Spleen (tissue), 11 donors: ENCODE measurements around the gene PPP2R2D. TPM values are rescaled to one million over a fixed set of nuclear protein-coding genes. Genes with fewer than 3 reads are reported as not detected.
A peak's percentile ranks its signal among the peaks of the same experiment; 100 is the strongest.
"Not testable (repeated sequence)": the region's sequence is repeated elsewhere in the genome, so short reads cannot be mapped to it uniquely, and the experiment has no call there.

Experiments used
- DNase-seq: peaks from one replicate; pipeline ENCODE4 v3.0.0-alpha.2; 2020
- H3K27ac ChIP-seq, 8 donors: fragments of 200-600 bp; sonication (generic) in 7 of 8; 1 replicate in 4 of 8; 2 replicates in 4 of 8; pipeline versions ENCODE4 v1.5.0 to v1.8.0; 2016 to 2021; ENCODE audit warnings: inconsistent platforms in 4 of 8, mild to moderate bottlenecking in 4 of 8, moderate library complexity in 1 of 8
- H3K27me3 ChIP-seq, 7 donors: fragments of 200-600 bp; sonication (generic) in 6 of 7; replicated peaks in 1 of 7; 1 replicate in 4 of 7; 2 replicates in 3 of 7; pipeline versions ENCODE4 v1.5.0 to v1.8.0; 2016 to 2021; ENCODE audit warnings: inconsistent platforms in 3 of 7, mild to moderate bottlenecking in 1 of 7
- H3K36me3 ChIP-seq, 6 donors: fragments of 200-600 bp; sonication (generic) in 5 of 6; 1 replicate in 4 of 6; 2 replicates in 2 of 6; pipeline versions ENCODE4 v1.5.0 to v1.8.0; 2016 to 2021; ENCODE audit warnings: inconsistent platforms in 2 of 6
- H3K4me1 ChIP-seq, 6 donors: fragments of 200-600 bp; sonication (generic) in 5 of 6; 1 replicate in 3 of 6; 2 replicates in 3 of 6; pipeline versions ENCODE4 v1.5.0 to v1.8.0; 2016 to 2021; ENCODE audit warnings: inconsistent platforms in 3 of 6
- H3K4me3 ChIP-seq, 8 donors: fragments of 200-600 bp; sonication (generic) in 7 of 8; 1 replicate in 4 of 8; 2 replicates in 4 of 8; pipeline versions ENCODE4 v1.5.0 to v1.8.0; 2016 to 2021; ENCODE audit warnings: inconsistent platforms in 4 of 8, mild to moderate bottlenecking in 4 of 8, moderate library complexity in 2 of 8
- H3K9me3 ChIP-seq, 8 donors: fragments of 200-600 bp; sonication (generic) in 7 of 8; 1 replicate in 4 of 8; 2 replicates in 4 of 8; pipeline versions ENCODE4 v1.5.0 to v1.8.0; 2016 to 2021; ENCODE audit warnings: inconsistent platforms in 4 of 8
- POLR2A ChIP-seq, 3 donors: fragments of 450-650 bp; IDR thresholded peaks; one replicate each; pipeline ENCODE4 v1.5.1; 2017; ENCODE audit warnings: antibody characterized with exemption in 3 of 3, mild to moderate bottlenecking in 1 of 3
- POLR2AphosphoS5 ChIP-seq, 3 donors: sonication (generic); formaldehyde crosslinking; IDR thresholded peaks; one replicate each; pipeline ENCODE4 v1.5.1; 2017; ENCODE audit warnings: antibody characterized with exemption in 3 of 3
- WGBS, 5 donors: extraction: QIAGEN DNeasy Blood & Tissue Kit in 3 of 5; methylation state at CpG; one replicate each; pipeline versions ENCODE4 v1.1.5 to v1.1.7; 2013 to 2018; 5-methylcytosine and 5-hydroxymethylcytosine counted together
- intact Hi-C: fragments of 100-400 bp; cut with DNase I; formaldehyde crosslinking; loops from one replicate; pipeline ENCODE4 v1.15.0; 2023; ENCODE audit warnings: low total_unique reads
- polyA plus RNA-seq, 3 donors: library from polyadenylated mRNA; stranded (reverse); fragments of 200-250 nt; gene quantifications; one replicate each; pipeline ENCODE4 v1.2.1, GENCODE V29; 2013
- total RNA-seq, 7 donors: library from RNA; depleted of rRNA in 3 of 7; stranded (reverse); fragments of >200 nt in 3 of 7; fragmentation: NEBNext Ultra II Directional in 4 of 7; extraction: Animal tissue kit (Norgen Biotek cat#: 25700) in 4 of 7; gene quantifications; one replicate each; pipeline versions ENCODE4 v1.1.0 to v1.2.1, GENCODE V29; 2016 to 2021
- TF ChIP-seq, protein P1 (sequence below), 11 experiments: fragments of 200-600 bp in 7 of 11; fragments of 450-650 bp in 4 of 11; sonication (generic) in 4 of 11; IDR thresholded peaks in 8 of 11; conservative IDR thresholded peaks in 3 of 11; 1 replicate in 7 of 11; 2 replicates in 4 of 11; pipeline versions ENCODE4 v1.4.0 to v1.8.0; 2016 to 2021; ENCODE audit warnings: antibody characterized with exemption in 11 of 11, inconsistent platforms in 4 of 11, mild to moderate bottlenecking in 1 of 11
- donor health status: healthy with polysubstance abuse.
- donor health status: DM: no; HTN: no; CAD: no; lungs with moderate emphysema.
- donor health status: DM: no; HTN: no; CAD: no.
- donor health status: Bipolar disorder and iron deficiency.
- donor health status: healthy.
- donor health status: DM: no; HTN: no; CAD: no.
- donor health status: DM: yes; HTN: yes; CAD: no.

PPP2R2D gene
- total and polyA plus RNA-seq, 10 donors: 15.6 to 41.2 (median 32.0) TPM

DNA sequence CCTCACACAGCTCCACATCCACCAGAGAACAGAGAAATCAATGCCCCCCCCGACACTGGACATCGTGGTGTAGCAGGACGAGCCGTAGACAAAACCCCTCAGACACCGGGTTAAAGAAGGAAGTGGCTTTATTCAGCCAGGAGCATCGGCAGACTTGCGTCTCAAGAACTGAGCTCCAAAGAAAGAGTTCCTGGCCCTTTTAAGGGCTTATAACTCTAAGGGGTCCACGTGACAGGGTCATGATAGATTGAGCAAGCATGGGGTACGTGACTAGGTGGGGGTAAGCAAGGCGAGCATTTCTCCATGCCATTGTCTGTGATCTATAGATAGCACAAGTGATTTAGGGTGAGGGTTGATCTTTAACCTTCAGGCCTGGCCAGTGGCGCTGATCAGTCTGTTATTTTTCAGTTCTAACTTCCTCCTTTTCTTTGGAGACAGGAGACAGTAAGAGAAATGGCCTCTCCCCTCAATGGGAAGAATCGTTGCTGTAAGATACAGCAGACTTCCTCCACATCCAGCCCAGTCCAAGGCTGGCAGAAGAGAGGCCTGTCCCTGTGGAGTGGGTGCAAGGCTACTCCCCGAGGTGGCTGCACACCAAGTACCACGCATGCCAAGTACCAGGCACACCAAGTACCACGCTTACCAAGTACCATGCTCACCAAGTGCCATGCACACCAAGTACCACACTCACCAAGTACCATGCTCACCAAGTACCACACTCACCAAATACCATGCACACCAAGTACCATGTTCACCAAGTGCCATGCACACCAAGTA, 19.5 kb upstream of the PPP2R2D start:
- WGBS, 5 donors: 71 to 79% (median 72%) methylated on average over 14 to 15 of the region's 15 CpGs
- no peak overlapping the region for H3K27ac ChIP-seq
- H3K4me3 ChIP-seq: no peak overlapping the region
- peaks cover 0 to 9% (median 6%) of the 10 kb centered on the region in 6 donors for H3K4me1 ChIP-seq
- DNase-seq: peak; percentile 23
- H3K36me3 ChIP-seq: no peaks in the 10 kb centered on the region
- H3K27me3 ChIP-seq: peaks cover 0 to 58% (median 3%) of the 10 kb centered on the region in 7 donors
- intact Hi-C loops: loop anchor here (10.0 kb wide), 1 partner anchor 254 kb away; no protein-coding TSS in a partner anchor
- H3K9me3 ChIP-seq: no peaks in the 10 kb centered on the region
- TF ChIP-seq, protein P1, sequence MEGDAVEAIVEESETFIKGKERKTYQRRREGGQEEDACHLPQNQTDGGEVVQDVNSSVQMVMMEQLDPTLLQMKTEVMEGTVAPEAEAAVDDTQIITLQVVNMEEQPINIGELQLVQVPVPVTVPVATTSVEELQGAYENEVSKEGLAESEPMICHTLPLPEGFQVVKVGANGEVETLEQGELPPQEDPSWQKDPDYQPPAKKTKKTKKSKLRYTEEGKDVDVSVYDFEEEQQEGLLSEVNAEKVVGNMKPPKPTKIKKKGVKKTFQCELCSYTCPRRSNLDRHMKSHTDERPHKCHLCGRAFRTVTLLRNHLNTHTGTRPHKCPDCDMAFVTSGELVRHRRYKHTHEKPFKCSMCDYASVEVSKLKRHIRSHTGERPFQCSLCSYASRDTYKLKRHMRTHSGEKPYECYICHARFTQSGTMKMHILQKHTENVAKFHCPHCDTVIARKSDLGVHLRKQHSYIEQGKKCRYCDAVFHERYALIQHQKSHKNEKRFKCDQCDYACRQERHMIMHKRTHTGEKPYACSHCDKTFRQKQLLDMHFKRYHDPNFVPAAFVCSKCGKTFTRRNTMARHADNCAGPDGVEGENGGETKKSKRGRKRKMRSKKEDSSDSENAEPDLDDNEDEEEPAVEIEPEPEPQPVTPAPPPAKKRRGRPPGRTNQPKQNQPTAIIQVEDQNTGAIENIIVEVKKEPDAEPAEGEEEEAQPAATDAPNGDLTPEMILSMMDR (IDR thresholded peaks at IDR 0.05 in 8 of 11, conservative IDR thresholded peaks at IDR 0.05 in 3 of 11): no peak
- TF ChIP-seq POLR2A (IDR thresholded peaks at IDR 0.05) (no peak), POLR2AphosphoS5 (IDR thresholded peaks at IDR 0.05) (no peak)

DNA sequence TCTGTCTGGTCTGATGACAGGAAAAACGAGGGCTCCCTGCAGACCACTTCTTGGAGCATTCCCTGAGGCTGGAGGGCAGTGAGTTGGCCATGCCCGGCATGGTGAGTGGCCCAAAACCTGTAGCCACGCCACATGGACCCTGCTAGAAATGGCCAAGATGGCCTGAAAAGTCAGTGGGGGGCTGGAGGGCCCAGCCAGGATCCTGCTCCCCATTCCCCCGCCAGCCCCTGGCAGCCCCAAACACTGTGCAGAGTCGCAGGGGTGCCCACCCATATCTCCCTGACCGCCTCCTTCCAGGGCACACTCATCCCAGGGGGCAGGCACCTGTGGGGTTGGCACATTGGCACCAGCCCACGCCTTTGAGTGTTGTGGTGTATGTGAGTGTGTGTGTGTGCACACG, 18.7 kb upstream of the PPP2R2D start:
- Histone ChIP-seq H3K27ac (no peak overlapping the region), H3K36me3 (no peaks in the 10 kb centered on the region), H3K9me3 (no peaks in the 10 kb centered on the region), H3K4me3 (no peak overlapping the region), H3K4me1 (peaks cover 0 to 9% (median 6%) of the 10 kb centered on the region in 6 donors), H3K27me3 (peaks cover 0 to 58% (median 0%) of the 10 kb centered on the region in 7 donors)
- WGBS, 5 donors: 88 to 95% (median 90%) methylated on average over 6 to 8 of the region's 8 CpGs
- DNase-seq: peak; percentile 51
- intact Hi-C loops: loop anchor here (10.0 kb wide), 1 partner anchor 253 kb away; no protein-coding TSS in a partner anchor
- TF ChIP-seq POLR2A (IDR thresholded peaks at IDR 0.05) (no peak), POLR2AphosphoS5 (IDR thresholded peaks at IDR 0.05) (no peak)
- TF ChIP-seq, protein P1 (IDR thresholded peaks at IDR 0.05 in 8 of 11, conservative IDR thresholded peaks at IDR 0.05 in 3 of 11): no peak

DNA sequence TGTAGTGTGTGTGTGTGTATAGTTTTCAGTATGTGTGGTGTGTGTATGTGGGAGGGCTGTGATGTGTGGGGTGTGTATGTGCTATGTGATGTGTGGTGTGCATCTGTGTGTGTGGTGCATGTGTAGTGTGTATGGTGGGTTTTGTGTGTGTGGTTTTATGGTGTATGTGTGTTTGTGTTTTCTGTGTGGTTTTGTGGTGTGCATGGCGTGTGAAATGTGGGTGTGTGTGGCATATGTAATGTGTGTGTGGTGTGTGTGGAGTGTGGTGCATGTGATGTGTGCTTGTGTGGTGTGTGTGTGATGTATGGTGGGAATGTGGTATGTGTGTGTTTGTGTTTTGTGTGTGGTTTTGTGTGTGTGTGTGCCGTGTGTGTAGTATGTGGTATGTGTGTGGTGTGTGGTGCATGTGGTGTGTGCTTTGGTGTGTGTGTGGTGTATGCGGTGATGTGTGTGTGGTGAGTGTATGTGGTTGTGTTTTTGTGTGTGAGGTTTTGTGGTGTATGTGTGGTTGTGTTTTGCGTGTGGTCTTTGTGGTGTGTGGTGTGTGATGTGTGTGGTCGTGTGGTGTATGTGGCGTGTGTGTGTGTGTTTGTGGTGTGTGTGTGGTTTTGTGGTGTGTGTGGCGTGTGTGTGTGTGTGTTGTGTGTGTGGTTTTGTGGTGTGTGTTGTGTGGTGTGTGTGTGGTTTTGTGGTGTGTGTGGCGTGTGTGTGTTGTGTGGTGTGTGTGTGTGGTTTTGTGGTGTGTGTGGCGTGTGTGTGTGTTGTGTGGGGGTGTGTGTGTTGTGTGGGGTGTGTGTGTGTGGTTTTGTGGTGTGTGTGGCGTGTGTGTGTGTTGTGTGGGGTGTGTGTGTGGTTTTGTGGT, 18.0 kb upstream of the PPP2R2D start:
- Histone ChIP-seq H3K36me3 (no peaks in the 10 kb centered on the region), H3K4me1 (peaks cover 0 to 9% (median 6%) of the 10 kb centered on the region in 6 donors), H3K27ac (no peak overlapping the region), H3K27me3 (peaks cover 0 to 58% (median 0%) of the 10 kb centered on the region in 7 donors), H3K4me3 (no peak overlapping the region), H3K9me3 (no peaks in the 10 kb centered on the region)
- TF ChIP-seq, protein P1 (IDR thresholded peaks at IDR 0.05 in 8 of 11, conservative IDR thresholded peaks at IDR 0.05 in 3 of 11): no peak
- no peak for TF ChIP-seq POLR2A (IDR thresholded peaks at IDR 0.05)
- no peak for TF ChIP-seq POLR2AphosphoS5 (IDR thresholded peaks at IDR 0.05)
- DNase-seq: peak; percentile 13
- 80 to 91% (median 83%) methylated on average over 10 of the region's 10 CpGs for WGBS, 5 donors
- intact Hi-C loops: loop anchor here (10.0 kb wide), 1 partner anchor 252 kb away; no protein-coding TSS in a partner anchor

DNA sequence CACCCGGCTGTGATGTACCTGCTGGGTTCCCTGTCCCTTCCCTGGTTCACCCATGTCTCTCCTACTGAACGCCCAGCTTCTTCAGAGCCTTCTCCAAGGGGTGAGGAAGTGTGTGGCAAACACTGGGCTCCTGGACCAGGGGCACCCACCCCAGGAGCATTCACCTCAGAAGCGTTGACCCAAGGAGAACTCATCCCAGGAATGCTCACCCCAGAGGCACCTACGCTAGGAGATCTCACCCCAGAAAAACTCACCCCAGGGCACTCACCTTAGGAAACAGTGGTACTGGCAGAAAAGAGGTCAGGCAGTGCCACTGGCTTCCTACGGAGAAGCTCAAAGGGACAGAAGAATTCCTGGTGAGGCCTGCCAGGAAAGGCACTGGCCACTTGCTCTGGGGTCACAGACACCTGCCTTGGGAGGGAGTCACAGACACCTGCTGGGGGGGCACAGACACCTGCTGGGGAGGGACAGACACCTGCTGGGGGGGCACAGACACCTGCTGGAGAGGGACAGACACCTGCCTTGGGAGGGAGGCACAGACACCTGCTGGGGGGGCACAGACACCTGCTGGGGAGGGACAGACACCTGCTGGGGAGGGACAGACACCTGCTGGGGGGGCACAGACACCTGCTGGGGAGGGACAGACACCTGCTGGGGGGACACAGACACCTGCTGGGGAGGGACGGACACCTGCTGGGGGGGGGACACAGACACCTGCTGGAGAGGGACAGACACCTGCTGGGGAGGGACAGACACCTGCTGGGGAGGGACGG, 17.0 kb upstream of the PPP2R2D start:
- intact Hi-C loops: loop anchor here (10.0 kb wide), 1 partner anchor 251 kb away; no protein-coding TSS in a partner anchor
- DNase-seq: peak; percentile 70

More for the DNA sequence above, 17.0 kb upstream of the PPP2R2D start:
- H3K4me1 ChIP-seq, H3K36me3 ChIP-seq, H3K4me3 ChIP-seq, H3K27ac ChIP-seq, H3K9me3 ChIP-seq: not testable (repeated sequence)
- peaks cover 0 to 54% (median 0%) of the 10 kb centered on the region in 7 donors for H3K27me3 ChIP-seq
- 54 to 69% (median 66%) methylated on average over 5 to 7 of the region's 7 CpGs for WGBS, 5 donors
